Hematopoietic multipotent progenitor cell treated with erythropoietin and hydrocortisone succinate and interleukin-3 and kit ligand, for 8 days (in vitro differentiated cells): Measurements from ENCODE around the gene ASTL.

Source experiments
- DNase-seq: peaks from one replicate; pipeline ENCODE4 v3.0.0-alpha.2; 2015

The ASTL gene

GRCh38 chr2:96111257-96111640, 27.1 kb downstream of the ASTL start:
- no peak for DNase-seq

- DNase-seq = no peak
Measured at GRCh38 chr2:96110621-96111256, 27.6 kb downstream of the ASTL start.

- DNase-seq = no peak
Measured at GRCh38 chr2:96109931-96110511, 28.3 kb downstream of the ASTL start.

GRCh38 chr2:96109361-96109680, 29.0 kb downstream of the ASTL start:
- DNase-seq = no peak

- no peak for DNase-seq
Measured at GRCh38 chr2:96108541-96109360, 29.6 kb downstream of the ASTL start.

- DNase-seq = no peak
Measured at GRCh38 chr2:96108151-96108540, 30.2 kb downstream of the ASTL start.

- no peak for DNase-seq
Measured at GRCh38 chr2:96107708-96108065, 30.6 kb downstream of the ASTL start.

- DNase-seq = no peak
Measured at GRCh38 chr2:96106991-96107707, 31.2 kb downstream of the ASTL start.

GRCh38 chr2:96105994-96106715, 32.1 kb downstream of the ASTL start:
- no peak for DNase-seq

GRCh38 chr2:96105152-96105915, 33.0 kb downstream of the ASTL start:
- no peak for DNase-seq

- no peak for DNase-seq
Measured at GRCh38 chr2:96104487-96104861, 33.8 kb downstream of the ASTL start.

GRCh38 chr2:96103761-96104486, 34.4 kb downstream of the ASTL start:
- no peak for DNase-seq

GRCh38 chr2:96103187-96103601, 35.1 kb downstream of the ASTL start:
- DNase-seq = no peak

- no peak for DNase-seq
Measured at GRCh38 chr2:96102596-96103186, 35.6 kb downstream of the ASTL start.

GRCh38 chr2:96100893-96101304, 37.4 kb downstream of the ASTL start:
- DNase-seq = no peak

- DNase-seq = no peak
Measured at GRCh38 chr2:96099861-96100798, 38.2 kb downstream of the ASTL start.

GRCh38 chr2:96098900-96099590, 39.3 kb downstream of the ASTL start:
- DNase-seq = no peak

GRCh38 chr2:96097951-96098823, 40.1 kb downstream of the ASTL start:
- no peak for DNase-seq
